KMS-11 (cell line): ENCODE data around the gene PLA2G2E.

ENCODE experiments used
- H2AFZ ChIP-seq: fragments of 200-600 bp; sonication (generic); 2 replicates; pipeline ENCODE4 v1.6.1; 2016; ENCODE audit warnings: antibody characterized with exemption, mixed run types, low read depth
- H3K27ac ChIP-seq: fragments of 200-600 bp; sonication (generic); 2 replicates; pipeline ENCODE4 v1.6.1; 2016; ENCODE audit warnings: mild to moderate bottlenecking, mixed run types
- H3K27me3 ChIP-seq: fragments of 200-600 bp; sonication (generic); 2 replicates; pipeline ENCODE4 v1.6.1; 2017; ENCODE audit warnings: mild to moderate bottlenecking, low read depth, mixed run types, moderate library complexity; ENCODE audit not compliant: insufficient read depth
- H3K36me3 ChIP-seq: fragments of 200-600 bp; sonication (generic); 2 replicates; pipeline ENCODE4 v1.6.1; 2017; ENCODE audit warnings: mild to moderate bottlenecking, mixed run types; ENCODE audit not compliant: insufficient read depth
- H3K4me1 ChIP-seq: fragments of 200-600 bp; sonication (generic); 2 replicates; pipeline ENCODE4 v1.6.1; 2016; ENCODE audit warnings: mild to moderate bottlenecking, low read depth, mixed run types; ENCODE audit not compliant: poor library complexity, severe bottlenecking
- H3K4me2 ChIP-seq: fragments of 200-600 bp; sonication (generic); 2 replicates; pipeline ENCODE4 v1.7.0; 2016; ENCODE audit warnings: mild to moderate bottlenecking, mixed run types
- H3K4me3 ChIP-seq: fragments of 200-600 bp; sonication (generic); IDR thresholded peaks from 2 replicates; pipeline ENCODE4 v1.6.1; 2017; ENCODE audit warnings: low read depth, low read length, mixed read lengths; ENCODE audit not compliant: insufficient read depth
- H3K79me2 ChIP-seq: fragments of 200-600 bp; sonication (generic); 2 replicates; pipeline ENCODE4 v1.6.1; 2016; ENCODE audit warnings: low read depth, mixed run types; ENCODE audit not compliant: insufficient read depth
- H3K9ac ChIP-seq: fragments of 200-600 bp; sonication (generic); 2 replicates; pipeline ENCODE4 v1.6.1; 2016; ENCODE audit warnings: mild to moderate bottlenecking, mixed run types
- H4K20me1 ChIP-seq: fragments of 200-600 bp; sonication (generic); 2 replicates; pipeline ENCODE4 v1.6.1; 2016; ENCODE audit warnings: mild to moderate bottlenecking, mixed run types; ENCODE audit not compliant: insufficient read depth
- CTCF ChIP-seq: fragments of 200-600 bp; sonication (generic); conservative IDR thresholded peaks from 2 replicates; pipeline ENCODE4 v1.6.1; 2017; ENCODE audit warnings: low read depth, mild to moderate bottlenecking, antibody characterized with exemption, low read length, moderate library complexity, mixed read lengths

The PLA2G2E gene

DNA sequence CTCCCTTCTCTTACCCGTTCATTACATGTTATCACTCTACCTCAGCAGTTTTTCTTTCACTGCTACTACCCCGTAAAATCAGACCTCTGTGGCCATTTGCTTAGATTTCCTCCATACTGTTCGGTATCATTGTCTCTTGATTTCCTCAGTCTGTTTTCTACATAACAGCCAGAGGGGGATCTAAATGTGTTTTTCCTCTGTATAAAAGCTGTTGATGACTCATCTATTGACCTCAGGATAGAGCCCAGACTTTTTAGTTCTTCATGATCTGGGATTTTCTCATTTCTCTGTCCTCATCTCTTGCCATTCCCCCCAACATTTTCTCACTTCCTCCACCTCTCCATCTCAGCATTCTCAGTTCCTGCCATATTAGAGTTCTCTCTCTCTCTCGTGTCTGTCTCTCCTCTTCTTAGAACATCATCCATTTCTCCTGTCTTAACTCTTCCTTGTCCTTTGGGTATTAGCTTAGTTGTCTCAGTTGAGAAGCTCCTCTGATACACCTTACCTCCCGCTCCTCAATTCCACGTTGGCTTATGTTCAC is 30.7 kb downstream of the PLA2G2E start:
- H3K36me3 ChIP-seq = no peaks in the 10 kb centered on the region

DNA sequence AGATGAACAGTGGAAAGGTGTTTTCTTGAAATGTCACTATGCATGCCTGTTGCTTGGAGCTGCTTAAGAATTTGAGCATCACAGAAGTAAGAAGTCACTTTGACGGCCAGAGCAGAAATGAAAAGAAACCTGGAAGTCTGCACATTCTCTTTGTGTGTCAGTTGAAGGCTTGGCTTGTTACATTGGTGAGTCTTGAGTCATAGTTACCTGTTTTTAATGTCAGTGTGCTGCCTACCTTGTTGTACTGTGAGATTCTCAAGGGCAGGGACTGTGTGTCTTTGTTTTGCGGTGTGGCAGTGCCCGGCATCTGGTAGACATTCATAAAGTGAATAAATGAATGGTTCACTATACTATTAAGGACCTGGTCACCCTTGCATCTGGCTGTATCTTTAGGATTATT is 31.3 kb downstream of the PLA2G2E start:
- Histone ChIP-seq H3K79me2 (peaks cover 16% of the 10 kb centered on the region; the same call in 1 of the 2 replicates), H3K27me3 (no peaks in the 10 kb centered on the region), H3K9ac (no peak overlapping the region), H3K4me1 (peaks cover 9% of the 10 kb centered on the region), H3K4me2 (no peak overlapping the region), H2AFZ (no peak overlapping the region), H3K27ac (no peak overlapping the region), H4K20me1 (no peaks in the 10 kb centered on the region), H3K4me3 (no peak overlapping the region), H3K36me3 (no peaks in the 10 kb centered on the region)
- TF ChIP-seq CTCF = no peak

More for the DNA sequence above, 30.7 kb downstream of the PLA2G2E start:
- H4K20me1 ChIP-seq = no peaks in the 10 kb centered on the region
- no peaks in the 10 kb centered on the region for H3K27me3 ChIP-seq
- no peak for TF ChIP-seq CTCF
- H3K9ac ChIP-seq = no peak overlapping the region
- H3K4me2 ChIP-seq = no peak overlapping the region
- peaks cover 9% of the 10 kb centered on the region for H3K4me1 ChIP-seq
- H3K4me3 ChIP-seq = no peak overlapping the region
- H3K27ac ChIP-seq = no peak overlapping the region
- no peak overlapping the region for H2AFZ ChIP-seq
- H3K79me2 ChIP-seq = peaks cover 16% of the 10 kb centered on the region; the same call in 1 of the 2 replicates

GRCh38 chr1:19889656-19890055 is 33.8 kb downstream of the PLA2G2E start:
- Histone ChIP-seq H3K4me2 (no peak overlapping the region), H3K27me3 (no peaks in the 10 kb centered on the region), H3K79me2 (peaks cover 35% of the 10 kb centered on the region; the same call in 1 of the 2 replicates), H3K36me3 (no peaks in the 10 kb centered on the region), H3K4me3 (no peak overlapping the region), H3K4me1 (peaks cover 4% of the 10 kb centered on the region), H3K9ac (no peak overlapping the region), H3K27ac (no peak overlapping the region), H2AFZ (no peak overlapping the region), H4K20me1 (no peaks in the 10 kb centered on the region)
- TF ChIP-seq CTCF = no peak

- Histone ChIP-seq H4K20me1 (no peaks in the 10 kb centered on the region), H3K4me3 (no peak overlapping the region)
Observed at GRCh38 chr1:19888112-19888511, 35.3 kb downstream of the PLA2G2E start.

More at GRCh38 chr1:19888112-19888511, 35.3 kb downstream of the PLA2G2E start:
- Histone ChIP-seq H3K4me2 (no peak overlapping the region), H3K27me3 (no peaks in the 10 kb centered on the region), H3K36me3 (no peaks in the 10 kb centered on the region), H3K79me2 (peaks cover 49% of the 10 kb centered on the region; the same call in 1 of the 2 replicates), H2AFZ (no peak overlapping the region), H3K27ac (no peak overlapping the region), H3K9ac (no peak overlapping the region), H3K4me1 (peaks cover 11% of the 10 kb centered on the region)
- no peak for TF ChIP-seq CTCF
